ENCODE measurements around the gene SCARF2. TPM values are rescaled to one million over a fixed set of nuclear protein-coding genes. Genes with fewer than 3 reads are reported as not detected.
"Not testable (repeated sequence)": the region's sequence is repeated elsewhere in the genome, so short reads cannot be mapped to it uniquely, and the experiment has no call there.

The SCARF2 gene
- polyA plus RNA-seq, 3 donors = 0.12 to 0.51 TPM; not detected in 1

DNA sequence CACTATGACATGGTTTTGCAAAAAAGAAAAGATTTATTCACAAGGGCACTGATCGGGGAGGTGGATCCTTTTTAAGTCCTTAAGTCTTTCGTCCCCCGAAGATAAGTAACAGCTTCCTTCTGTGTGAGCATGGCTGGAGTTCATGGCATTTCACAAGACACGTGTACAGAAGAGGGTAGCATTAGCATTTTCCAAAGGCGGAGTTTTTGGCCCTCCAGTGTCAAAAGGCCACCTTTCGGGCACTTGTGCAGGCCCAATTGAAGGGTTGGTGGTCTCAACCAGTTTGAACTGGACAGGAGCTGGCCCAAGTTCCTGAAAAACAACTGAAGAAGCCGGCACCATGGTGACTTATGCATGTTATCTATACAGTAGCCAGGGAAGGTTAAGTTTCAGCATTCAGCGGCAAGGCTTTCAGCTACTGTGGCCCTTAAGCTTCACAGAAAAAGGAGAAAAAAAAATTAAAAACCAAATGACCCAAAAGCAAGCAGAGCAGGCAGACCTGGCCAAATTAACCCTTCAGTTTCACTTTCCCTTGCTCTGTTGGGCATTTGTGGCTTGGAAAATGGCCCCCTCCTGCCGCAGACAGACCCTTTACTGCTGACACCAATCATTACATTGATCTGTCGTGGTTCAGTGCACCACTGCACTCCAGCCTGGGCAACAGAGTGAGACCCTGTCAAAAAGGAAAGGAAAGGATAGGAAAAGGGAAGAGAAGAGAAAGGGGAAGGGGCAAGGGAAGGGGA, 25.0 kb downstream of the SCARF2 start:
- Histone ChIP-seq H4K20me1 (ENCODE audit: insufficient read depth, low read length) (no peaks in the 10 kb centered on the region), H3K4me1 (ENCODE audit: control insufficient read depth in 1 of 2, insufficient read depth in 2 of 2, low read length in 2 of 2) (no peaks in the 10 kb centered on the region), H3K27ac (ENCODE audit: low read depth in 1 of 2, low read length in 2 of 2) (no peak overlapping the region), H3K9ac (ENCODE audit: insufficient read depth, low read length, poor library complexity, severe bottlenecking) (no peak overlapping the region), H3K27me3 (ENCODE audit: control insufficient read depth in 2 of 2, insufficient read depth in 2 of 2, low read length in 2 of 2) (no peaks in the 10 kb centered on the region), H2AFZ (ENCODE audit: insufficient read depth, low read depth, low read length, poor library complexity, severe bottlenecking) (no peak overlapping the region), H3K9me3 (replicated peaks in 1 of 2; ENCODE audit: control insufficient read depth in 1 of 2, insufficient read depth in 1 of 2, low read length in 2 of 2) (no peaks in the 10 kb centered on the region), H3K36me3 (replicated peaks in 1 of 2; ENCODE audit: control insufficient read depth in 1 of 2, insufficient read depth in 2 of 2, low read length in 2 of 2) (no peaks in the 10 kb centered on the region), H3K4me3 (replicated peaks in 1 of 3; ENCODE audit: low read depth in 2 of 3, low read length in 3 of 3) (no peak overlapping the region), H3K4me2 (replicated peaks; ENCODE audit: extremely low read depth, low read length, poor library complexity, severe bottlenecking) (no peak overlapping the region), H3K79me2 (ENCODE audit: insufficient read depth, low read length) (no peaks in the 10 kb centered on the region)
- no peaks in the 10 kb centered on the region for H3K9me3 Mint-ChIP-seq
- H3K27ac Mint-ChIP-seq = no peak overlapping the region
- DNase-seq = no peak
- peaks cover 0 to under 1% of the 10 kb centered on the region in 2 donors for H3K36me3 Mint-ChIP-seq
- peaks cover 6% of the 10 kb centered on the region for H3K4me1 Mint-ChIP-seq
- peaks cover 0 to 4% (median 3%) of the 10 kb centered on the region in 3 donors for H3K27me3 Mint-ChIP-seq (ENCODE audit: low read depth in 3 of 3)
- 70% methylated on average over 3 of the region's 10 CpGs for WGBS (ENCODE audit: insufficient coverage)
- TF ChIP-seq, protein P1, sequence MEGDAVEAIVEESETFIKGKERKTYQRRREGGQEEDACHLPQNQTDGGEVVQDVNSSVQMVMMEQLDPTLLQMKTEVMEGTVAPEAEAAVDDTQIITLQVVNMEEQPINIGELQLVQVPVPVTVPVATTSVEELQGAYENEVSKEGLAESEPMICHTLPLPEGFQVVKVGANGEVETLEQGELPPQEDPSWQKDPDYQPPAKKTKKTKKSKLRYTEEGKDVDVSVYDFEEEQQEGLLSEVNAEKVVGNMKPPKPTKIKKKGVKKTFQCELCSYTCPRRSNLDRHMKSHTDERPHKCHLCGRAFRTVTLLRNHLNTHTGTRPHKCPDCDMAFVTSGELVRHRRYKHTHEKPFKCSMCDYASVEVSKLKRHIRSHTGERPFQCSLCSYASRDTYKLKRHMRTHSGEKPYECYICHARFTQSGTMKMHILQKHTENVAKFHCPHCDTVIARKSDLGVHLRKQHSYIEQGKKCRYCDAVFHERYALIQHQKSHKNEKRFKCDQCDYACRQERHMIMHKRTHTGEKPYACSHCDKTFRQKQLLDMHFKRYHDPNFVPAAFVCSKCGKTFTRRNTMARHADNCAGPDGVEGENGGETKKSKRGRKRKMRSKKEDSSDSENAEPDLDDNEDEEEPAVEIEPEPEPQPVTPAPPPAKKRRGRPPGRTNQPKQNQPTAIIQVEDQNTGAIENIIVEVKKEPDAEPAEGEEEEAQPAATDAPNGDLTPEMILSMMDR (IDR thresholded peaks at IDR 0.05) = no peak
- intact Hi-C loops (cut with micrococcal nuclease) = no loop called here
- no peak overlapping the region for H3K4me3 Mint-ChIP-seq

DNA sequence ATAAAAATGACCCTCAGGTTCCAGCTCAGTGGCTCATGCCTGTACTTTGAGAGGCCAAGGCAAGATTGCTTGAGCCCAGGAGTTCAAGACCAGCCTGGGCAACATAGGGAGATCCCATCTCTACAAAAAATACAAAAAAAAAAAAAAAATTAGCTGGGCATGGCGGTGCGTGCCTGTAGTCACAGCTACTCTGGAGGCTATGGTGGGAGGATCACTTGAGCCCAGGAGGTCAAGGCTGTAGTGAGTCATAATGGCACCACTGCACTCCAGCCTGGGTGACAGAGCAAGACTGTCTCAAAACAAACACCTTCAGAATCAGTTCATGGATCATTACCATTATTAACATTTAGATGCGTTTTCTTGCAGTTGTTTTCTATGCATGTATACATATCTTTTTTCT, 28.2 kb downstream of the SCARF2 start:
- H3K4me3 Mint-ChIP-seq; H3K4me1 ChIP-seq (ENCODE audit: control insufficient read depth in 1 of 2, insufficient read depth in 2 of 2, low read length in 2 of 2); H3K27ac ChIP-seq (ENCODE audit: low read depth in 1 of 2, low read length in 2 of 2); H3K9me3 ChIP-seq (replicated peaks in 1 of 2; ENCODE audit: control insufficient read depth in 1 of 2, insufficient read depth in 1 of 2, low read length in 2 of 2); H3K4me2 ChIP-seq (replicated peaks; ENCODE audit: extremely low read depth, low read length, poor library complexity, severe bottlenecking); DNase-seq; H3K27me3 Mint-ChIP-seq (ENCODE audit: low read depth in 3 of 3); H3K27me3 ChIP-seq (ENCODE audit: control insufficient read depth in 2 of 2, insufficient read depth in 2 of 2, low read length in 2 of 2); H3K79me2 ChIP-seq (ENCODE audit: insufficient read depth, low read length); intact Hi-C loops (cut with micrococcal nuclease); H3K4me1 Mint-ChIP-seq; H3K4me3 ChIP-seq (replicated peaks in 1 of 3; ENCODE audit: low read depth in 2 of 3, low read length in 3 of 3); H3K9ac ChIP-seq (ENCODE audit: insufficient read depth, low read length, poor library complexity, severe bottlenecking); H3K9me3 Mint-ChIP-seq; H2AFZ ChIP-seq (ENCODE audit: insufficient read depth, low read depth, low read length, poor library complexity, severe bottlenecking); H3K27ac Mint-ChIP-seq; H4K20me1 ChIP-seq (ENCODE audit: insufficient read depth, low read length): not testable (repeated sequence)
- peaks cover 16 to 21% of the 10 kb centered on the region in 2 donors for H3K36me3 ChIP-seq (replicated peaks in 1 of 2; ENCODE audit: control insufficient read depth in 1 of 2, insufficient read depth in 2 of 2, low read length in 2 of 2)
- WGBS (ENCODE audit: insufficient coverage) = no CpG with 5 or more reads among the region's 3 CpGs
- peaks cover 25 to 27% of the 10 kb centered on the region in 2 donors for H3K36me3 Mint-ChIP-seq
